OCI-LY7 (cell line): ENCODE measurements around the gene SORCS3.

Experiments
- CTCF ChIP-seq: fragments of 200-600 bp; sonication (generic); conservative IDR thresholded peaks from 2 replicates; pipeline ENCODE4 v1.5.1; 2014; ENCODE audit warnings: mild to moderate bottlenecking, antibody characterized with exemption, low read length, moderate library complexity, mixed read lengths
- EZH2phosphoT487 ChIP-seq: fragments of 200-600 bp; sonication (generic); IDR thresholded peaks from 2 replicates; pipeline ENCODE4 v1.6.1; 2018; ENCODE audit warnings: low read depth, borderline replicate concordance, mild to moderate bottlenecking, mixed run types, antibody characterized with exemption, low read length, moderate library complexity, mixed read lengths

- TF ChIP-seq CTCF (no peak), EZH2phosphoT487 (no peak)
Measured at GRCh38 chr10:105187243-105187642, 546.2 kb downstream of the SORCS3 start.
